Keratinocyte (primary cell): Measurements from ENCODE around the gene BOD1.

Source experiments
- EZH2 ChIP-seq: IDR thresholded peaks from one replicate; pipeline ENCODE4 v1.6.1; 2012; ENCODE audit warnings: inconsistent platforms, mild to moderate bottlenecking, low read length, moderate library complexity
- TF ChIP-seq, protein P1 (sequence below), 3 experiments: IDR thresholded peaks in 1 of 3; conservative IDR thresholded peaks in 1 of 3; optimal IDR thresholded peaks in 1 of 3; 2 replicates in 2 of 3; 3 replicates in 1 of 3; pipeline versions ENCODE3 to v1.5.1; 2011; ENCODE audit warnings: low read length in 3 of 3, mild to moderate bottlenecking in 3 of 3, moderate library complexity in 2 of 3, control low read depth in 1 of 3, inconsistent platforms in 1 of 3; ENCODE audit not compliant: insufficient read depth in 2 of 3; ENCODE audit errors: extremely low read depth in 1 of 3

- TF ChIP-seq EZH2 = no peak
- TF ChIP-seq, protein P1, sequence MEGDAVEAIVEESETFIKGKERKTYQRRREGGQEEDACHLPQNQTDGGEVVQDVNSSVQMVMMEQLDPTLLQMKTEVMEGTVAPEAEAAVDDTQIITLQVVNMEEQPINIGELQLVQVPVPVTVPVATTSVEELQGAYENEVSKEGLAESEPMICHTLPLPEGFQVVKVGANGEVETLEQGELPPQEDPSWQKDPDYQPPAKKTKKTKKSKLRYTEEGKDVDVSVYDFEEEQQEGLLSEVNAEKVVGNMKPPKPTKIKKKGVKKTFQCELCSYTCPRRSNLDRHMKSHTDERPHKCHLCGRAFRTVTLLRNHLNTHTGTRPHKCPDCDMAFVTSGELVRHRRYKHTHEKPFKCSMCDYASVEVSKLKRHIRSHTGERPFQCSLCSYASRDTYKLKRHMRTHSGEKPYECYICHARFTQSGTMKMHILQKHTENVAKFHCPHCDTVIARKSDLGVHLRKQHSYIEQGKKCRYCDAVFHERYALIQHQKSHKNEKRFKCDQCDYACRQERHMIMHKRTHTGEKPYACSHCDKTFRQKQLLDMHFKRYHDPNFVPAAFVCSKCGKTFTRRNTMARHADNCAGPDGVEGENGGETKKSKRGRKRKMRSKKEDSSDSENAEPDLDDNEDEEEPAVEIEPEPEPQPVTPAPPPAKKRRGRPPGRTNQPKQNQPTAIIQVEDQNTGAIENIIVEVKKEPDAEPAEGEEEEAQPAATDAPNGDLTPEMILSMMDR (optimal IDR thresholded peaks at IDR 0.05 in 1 of 3, IDR thresholded peaks at IDR 0.05 in 1 of 3, conservative IDR thresholded peaks at IDR 0.05 in 1 of 3; ENCODE audit: extremely low read depth in 1 of 3, insufficient read depth in 2 of 3, low read length in 3 of 3) = peak; percentile 53 to 63 (median 61)
Measured at GRCh38 chr5:173592050-173592669, 24.3 kb downstream of the BOD1 start.
